ENCODE data around the gene HDAC9. TPM values are rescaled to one million over a fixed set of nuclear protein-coding genes. Genes with fewer than 3 reads are reported as not detected.
A peak's percentile ranks its signal among the peaks of the same experiment; 100 is the strongest.
"Not testable (repeated sequence)": the region's sequence is repeated elsewhere in the genome, so short reads cannot be mapped to it uniquely, and the experiment has no call there.

Gene HDAC9
- total RNA-seq, 1 experiment from 2014 or later, result 79.1 TPM

GRCh38 chr7:18700147-18700546, 204.6 kb downstream of the HDAC9 start:
- H3K9me3 ChIP-seq (replicated peaks), result no peaks in the 10 kb centered on the region
- no peaks in the 10 kb centered on the region for H3K27me3 ChIP-seq (replicated peaks)
- DNase-seq (ENCODE audit: low read depth in 1 of 2, low spot score in 2 of 2), result no peak
- no peaks in the 10 kb centered on the region for H3K36me3 ChIP-seq
- H3K4me3 ChIP-seq, result no peak overlapping the region
- no peaks in the 10 kb centered on the region for H3K4me1 ChIP-seq (replicated peaks)
- H3K27ac ChIP-seq, result no peak overlapping the region

GRCh38 chr7:18702071-18702829, 206.7 kb downstream of the HDAC9 start:
- no peak overlapping the region for H3K4me3 ChIP-seq
- H3K4me1 ChIP-seq (replicated peaks), result no peaks in the 10 kb centered on the region
- H3K9me3 ChIP-seq (replicated peaks), result no peaks in the 10 kb centered on the region
- no peaks in the 10 kb centered on the region for H3K27me3 ChIP-seq (replicated peaks)
- no peak overlapping the region for H3K27ac ChIP-seq
- DNase-seq (ENCODE audit: low read depth in 1 of 2, low spot score in 2 of 2), result no peak
- no peaks in the 10 kb centered on the region for H3K36me3 ChIP-seq

GRCh38 chr7:18703685-18704084, 208.1 kb downstream of the HDAC9 start:
- Histone ChIP-seq H3K27me3 (replicated peaks) (no peaks in the 10 kb centered on the region), H3K4me3 (no peak overlapping the region), H3K9me3 (replicated peaks) (no peaks in the 10 kb centered on the region), H3K4me1 (replicated peaks) (no peaks in the 10 kb centered on the region), H3K36me3 (no peaks in the 10 kb centered on the region), H3K27ac (no peak overlapping the region)
- DNase-seq (ENCODE audit: low read depth in 1 of 2, low spot score in 2 of 2), result no peak

GRCh38 chr7:18706670-18707069, 211.1 kb downstream of the HDAC9 start:
- Histone ChIP-seq H3K4me3 (no peak overlapping the region), H3K27me3 (replicated peaks) (no peaks in the 10 kb centered on the region), H3K27ac (no peak overlapping the region), H3K36me3 (no peaks in the 10 kb centered on the region), H3K9me3 (replicated peaks) (no peaks in the 10 kb centered on the region), H3K4me1 (replicated peaks) (no peaks in the 10 kb centered on the region)
- DNase-seq (ENCODE audit: low read depth in 1 of 2, low spot score in 2 of 2), result no peak

- no peaks in the 10 kb centered on the region for H3K36me3 ChIP-seq
- no peak overlapping the region for H3K4me3 ChIP-seq
- no peaks in the 10 kb centered on the region for H3K4me1 ChIP-seq (replicated peaks)
- no peak for DNase-seq (ENCODE audit: low read depth in 1 of 2, low spot score in 2 of 2)
- H3K27ac ChIP-seq, result no peak overlapping the region
- H3K27me3 ChIP-seq (replicated peaks), result no peaks in the 10 kb centered on the region
- H3K9me3 ChIP-seq (replicated peaks), result no peaks in the 10 kb centered on the region
Observed at GRCh38 chr7:18708204-18708603, 212.7 kb downstream of the HDAC9 start.

GRCh38 chr7:18715988-18716387, 220.4 kb downstream of the HDAC9 start:
- Histone ChIP-seq H3K4me3 (no peak overlapping the region), H3K4me1 (replicated peaks) (no peaks in the 10 kb centered on the region), H3K27me3 (replicated peaks) (no peaks in the 10 kb centered on the region), H3K27ac (no peak overlapping the region), H3K36me3 (no peaks in the 10 kb centered on the region), H3K9me3 (replicated peaks) (no peaks in the 10 kb centered on the region)
- DNase-seq (ENCODE audit: low read depth in 1 of 2, low spot score in 2 of 2), result no peak

- no peak for DNase-seq (ENCODE audit: low read depth in 1 of 2, low spot score in 2 of 2)
- no peaks in the 10 kb centered on the region for H3K4me1 ChIP-seq (replicated peaks)
- no peaks in the 10 kb centered on the region for H3K9me3 ChIP-seq (replicated peaks)
- no peaks in the 10 kb centered on the region for H3K27me3 ChIP-seq (replicated peaks)
- H3K27ac ChIP-seq, result no peak overlapping the region
- H3K4me3 ChIP-seq, result no peak overlapping the region
- no peaks in the 10 kb centered on the region for H3K36me3 ChIP-seq
Observed at GRCh38 chr7:18721429-18721828, 225.9 kb downstream of the HDAC9 start.

- Histone ChIP-seq H3K4me1 (replicated peaks) (peaks cover 11% of the 10 kb centered on the region), H3K36me3 (no peaks in the 10 kb centered on the region), H3K9me3 (replicated peaks) (no peaks in the 10 kb centered on the region), H3K4me3 (no peak overlapping the region), H3K27ac (no peak overlapping the region), H3K27me3 (replicated peaks) (no peaks in the 10 kb centered on the region)
- DNase-seq (ENCODE audit: low read depth in 1 of 2, low spot score in 2 of 2), result no peak
Observed at GRCh38 chr7:18724318-18724717, 228.8 kb downstream of the HDAC9 start.

GRCh38 chr7:18727115-18727870, 231.7 kb downstream of the HDAC9 start:
- H3K36me3 ChIP-seq, result no peaks in the 10 kb centered on the region
- peaks cover 11% of the 10 kb centered on the region for H3K4me1 ChIP-seq (replicated peaks)
- H3K27me3 ChIP-seq (replicated peaks), result no peaks in the 10 kb centered on the region
- no peak for DNase-seq (ENCODE audit: low read depth in 1 of 2, low spot score in 2 of 2)
- no peaks in the 10 kb centered on the region for H3K9me3 ChIP-seq (replicated peaks)
- peak overlapping the region; percentile 16; the same call in 1 of the 2 replicates for H3K27ac ChIP-seq
- no peak overlapping the region for H3K4me3 ChIP-seq

GRCh38 chr7:18736012-18736411, 240.5 kb downstream of the HDAC9 start:
- H3K36me3 ChIP-seq; H3K27me3 ChIP-seq (replicated peaks); H3K4me3 ChIP-seq; H3K27ac ChIP-seq; DNase-seq (ENCODE audit: low read depth in 1 of 2, low spot score in 2 of 2); H3K4me1 ChIP-seq (replicated peaks); H3K9me3 ChIP-seq (replicated peaks): not testable (repeated sequence)

GRCh38 chr7:18740579-18740988, 245.0 kb downstream of the HDAC9 start:
- Histone ChIP-seq H3K27ac (no peak overlapping the region), H3K9me3 (replicated peaks) (no peaks in the 10 kb centered on the region), H3K27me3 (replicated peaks) (no peaks in the 10 kb centered on the region), H3K4me3 (no peak overlapping the region), H3K4me1 (replicated peaks) (no peaks in the 10 kb centered on the region), H3K36me3 (no peaks in the 10 kb centered on the region)
- DNase-seq (ENCODE audit: low read depth in 1 of 2, low spot score in 2 of 2), result no peak

GRCh38 chr7:18753972-18754610, 258.5 kb downstream of the HDAC9 start:
- peak; percentile 88 to 95 for DNase-seq (ENCODE audit: low read depth in 1 of 2, low spot score in 2 of 2)
- no peaks in the 10 kb centered on the region for H3K9me3 ChIP-seq (replicated peaks)
- no peaks in the 10 kb centered on the region for H3K27me3 ChIP-seq (replicated peaks)
- no peaks in the 10 kb centered on the region for H3K36me3 ChIP-seq
- peaks cover 51% of the 10 kb centered on the region for H3K4me1 ChIP-seq (replicated peaks)
- 0 out of 2 replicates have a peak overlapping the region, but pooled peaks have one; percentile 0 for H3K4me3 ChIP-seq
- H3K27ac ChIP-seq, result peak overlapping the region; percentile 89

- DNase-seq (ENCODE audit: low read depth in 1 of 2, low spot score in 2 of 2), result no peak
- Histone ChIP-seq H3K4me3 (0 out of 2 replicates have a peak overlapping the region, but pooled peaks have one; percentile 0), H3K9me3 (replicated peaks) (no peaks in the 10 kb centered on the region), H3K27ac (peak overlapping the region; percentile 89), H3K36me3 (no peaks in the 10 kb centered on the region), H3K4me1 (replicated peaks) (peaks cover 51% of the 10 kb centered on the region), H3K27me3 (replicated peaks) (no peaks in the 10 kb centered on the region)
Observed at GRCh38 chr7:18754766-18755165, 259.2 kb downstream of the HDAC9 start.

- Histone ChIP-seq H3K27ac (peak overlapping the region; percentile 89), H3K4me3 (no peak overlapping the region), H3K9me3 (replicated peaks) (no peaks in the 10 kb centered on the region), H3K36me3 (no peaks in the 10 kb centered on the region), H3K4me1 (replicated peaks) (peaks cover 51% of the 10 kb centered on the region), H3K27me3 (replicated peaks) (no peaks in the 10 kb centered on the region)
- DNase-seq (ENCODE audit: low read depth in 1 of 2, low spot score in 2 of 2), result no peak
Observed at GRCh38 chr7:18755793-18756192, 260.2 kb downstream of the HDAC9 start.
